ENCODE measurements around the gene C17orf67.

GRCh38 chr17:56810891-56811775 lies 22.6 kb downstream of the C17orf67 start:
- no peak for TF ChIP-seq JUN (IDR thresholded peaks at IDR 0.05; ENCODE audit: low read depth, low read length)
- TF ChIP-seq CTCF (IDR thresholded peaks at IDR 0.05; ENCODE audit: control extremely low read depth in 1 of 3, insufficient read depth in 1 of 3, low read depth in 1 of 3, low read length in 3 of 3) = no peak
- TF ChIP-seq RNF2 (IDR thresholded peaks at IDR 0.05; ENCODE audit: borderline replicate concordance, low read depth, low read length, missing control alignments, poor library complexity, severe bottlenecking) = no peak
- TF ChIP-seq POLR2A (IDR thresholded peaks at IDR 0.05; ENCODE audit: control extremely low read depth in 1 of 2, low read depth in 2 of 2, low read length in 2 of 2) = no peak
- no peak for TF ChIP-seq RAD21 (IDR thresholded peaks at IDR 0.05 in 1 of 2, conservative IDR thresholded peaks at IDR 0.05 in 1 of 2; ENCODE audit: low read depth in 2 of 2, low read length in 2 of 2)
- TF ChIP-seq POLR2AphosphoS5 (IDR thresholded peaks at IDR 0.05; ENCODE audit: low read depth, low read length) = no peak
- TF ChIP-seq BCL11A (IDR thresholded peaks at IDR 0.05; ENCODE audit: low read depth in 2 of 2, low read length in 2 of 2) = no peak
- no peak for TF ChIP-seq EP300 (IDR thresholded peaks at IDR 0.05; ENCODE audit: borderline replicate concordance in 1 of 2, low read depth in 2 of 2, low read length in 2 of 2)
- TF ChIP-seq TBP (IDR thresholded peaks at IDR 0.05; ENCODE audit: low read depth, low read length) = no peak

All from H1 (cell line).